PFSK-1 (cell line): Measurements from ENCODE around the gene CACNG7.

Source experiments
- FOXP2 ChIP-seq: optimal IDR thresholded peaks from 2 replicates; pipeline ENCODE3; 2011; ENCODE audit warnings: borderline replicate concordance, control low read depth, inconsistent platforms; ENCODE audit not compliant: insufficient read depth; ENCODE audit errors: extremely low read length, extremely low read depth
- POLR2AphosphoS5 ChIP-seq: IDR thresholded peaks from 2 replicates; pipeline ENCODE4 v1.6.1; 2012; ENCODE audit warnings: low read depth, mild to moderate bottlenecking, control low read depth, low read length, moderate library complexity
- SIN3A ChIP-seq: IDR thresholded peaks from 2 replicates; pipeline ENCODE4 v1.6.1; 2012; ENCODE audit warnings: mild to moderate bottlenecking, low read length, moderate library complexity, borderline replicate concordance; ENCODE audit not compliant: insufficient read depth
- TAF1 ChIP-seq: IDR thresholded peaks from 2 replicates; pipeline ENCODE4 v1.6.1; 2012; ENCODE audit warnings: low read length, control low read depth, borderline replicate concordance; ENCODE audit not compliant: insufficient read depth
- TF ChIP-seq, protein P1 (sequence below), 2 experiments: IDR thresholded peaks; 2 replicates each; pipeline versions ENCODE4 v1.6.1 to v1.8.0; 2011 to 2012; ENCODE audit warnings: low read depth in 2 of 2, low read length in 2 of 2, control low read depth in 1 of 2, inconsistent platforms in 1 of 2, mild to moderate bottlenecking in 1 of 2, moderate library complexity in 1 of 2; ENCODE audit not compliant: insufficient read depth in 1 of 2

The CACNG7 gene

DNA sequence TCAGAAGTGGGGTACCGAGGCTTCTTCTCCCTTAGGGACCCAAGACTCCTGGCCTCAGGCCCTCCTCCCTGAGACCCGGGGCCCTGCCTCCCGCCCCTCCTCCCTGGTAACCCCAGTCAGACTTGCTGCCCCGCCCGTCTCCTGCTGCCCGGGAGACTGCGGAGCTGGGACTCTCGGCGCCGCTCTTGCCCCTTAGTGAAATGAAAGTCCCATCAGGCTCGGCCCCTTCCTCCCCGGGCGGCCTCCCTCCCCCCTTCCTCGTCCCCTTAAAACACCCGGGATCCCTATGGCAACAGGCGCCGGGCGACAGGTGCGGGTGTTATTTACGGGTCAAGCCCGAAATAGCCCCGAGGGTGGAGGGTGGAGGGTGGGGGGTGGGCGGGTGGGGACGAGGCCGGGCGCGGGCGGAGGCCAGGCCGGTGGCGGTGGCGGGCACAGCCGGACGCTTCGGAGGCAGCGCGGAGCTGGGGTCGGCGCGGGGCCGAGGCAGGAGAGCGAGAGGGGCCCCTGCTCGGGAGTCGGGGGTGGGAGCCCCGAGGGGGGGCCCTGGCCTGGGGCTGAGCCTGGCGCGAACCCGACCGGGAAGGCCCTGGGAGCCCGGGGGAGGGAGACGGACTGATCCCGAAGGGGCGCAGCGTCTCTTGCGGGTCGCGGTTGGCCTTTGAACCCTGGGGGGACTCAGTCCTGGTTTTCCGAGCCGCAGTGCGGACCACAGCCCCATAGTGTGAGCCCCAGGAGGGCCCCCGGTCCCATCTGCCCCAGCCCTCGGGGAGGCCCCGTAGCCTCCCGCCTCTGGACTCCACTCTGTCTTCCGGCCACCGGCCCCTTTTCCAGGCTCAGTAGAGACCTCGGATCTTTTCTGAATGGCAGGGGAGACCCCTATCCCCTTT lies 82.4 kb downstream of the CACNG7 start, which contains the start of gene CACNG6:
Gene CACNG6, plus strand, starts transcription at position 414 of the 890 bp plus-strand sequence. CDS start 1,241 bp downstream, outside the sequence.
- TF ChIP-seq TAF1, result no peak
- TF ChIP-seq, protein P1, sequence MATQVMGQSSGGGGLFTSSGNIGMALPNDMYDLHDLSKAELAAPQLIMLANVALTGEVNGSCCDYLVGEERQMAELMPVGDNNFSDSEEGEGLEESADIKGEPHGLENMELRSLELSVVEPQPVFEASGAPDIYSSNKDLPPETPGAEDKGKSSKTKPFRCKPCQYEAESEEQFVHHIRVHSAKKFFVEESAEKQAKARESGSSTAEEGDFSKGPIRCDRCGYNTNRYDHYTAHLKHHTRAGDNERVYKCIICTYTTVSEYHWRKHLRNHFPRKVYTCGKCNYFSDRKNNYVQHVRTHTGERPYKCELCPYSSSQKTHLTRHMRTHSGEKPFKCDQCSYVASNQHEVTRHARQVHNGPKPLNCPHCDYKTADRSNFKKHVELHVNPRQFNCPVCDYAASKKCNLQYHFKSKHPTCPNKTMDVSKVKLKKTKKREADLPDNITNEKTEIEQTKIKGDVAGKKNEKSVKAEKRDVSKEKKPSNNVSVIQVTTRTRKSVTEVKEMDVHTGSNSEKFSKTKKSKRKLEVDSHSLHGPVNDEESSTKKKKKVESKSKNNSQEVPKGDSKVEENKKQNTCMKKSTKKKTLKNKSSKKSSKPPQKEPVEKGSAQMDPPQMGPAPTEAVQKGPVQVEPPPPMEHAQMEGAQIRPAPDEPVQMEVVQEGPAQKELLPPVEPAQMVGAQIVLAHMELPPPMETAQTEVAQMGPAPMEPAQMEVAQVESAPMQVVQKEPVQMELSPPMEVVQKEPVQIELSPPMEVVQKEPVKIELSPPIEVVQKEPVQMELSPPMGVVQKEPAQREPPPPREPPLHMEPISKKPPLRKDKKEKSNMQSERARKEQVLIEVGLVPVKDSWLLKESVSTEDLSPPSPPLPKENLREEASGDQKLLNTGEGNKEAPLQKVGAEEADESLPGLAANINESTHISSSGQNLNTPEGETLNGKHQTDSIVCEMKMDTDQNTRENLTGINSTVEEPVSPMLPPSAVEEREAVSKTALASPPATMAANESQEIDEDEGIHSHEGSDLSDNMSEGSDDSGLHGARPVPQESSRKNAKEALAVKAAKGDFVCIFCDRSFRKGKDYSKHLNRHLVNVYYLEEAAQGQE (IDR thresholded peaks at IDR 0.05; ENCODE audit: insufficient read depth in 1 of 2, low read depth in 2 of 2, low read length in 2 of 2), result no peak
- TF ChIP-seq SIN3A, result no peak
- TF ChIP-seq POLR2AphosphoS5, result no peak
- TF ChIP-seq FOXP2, result no peak

DNA sequence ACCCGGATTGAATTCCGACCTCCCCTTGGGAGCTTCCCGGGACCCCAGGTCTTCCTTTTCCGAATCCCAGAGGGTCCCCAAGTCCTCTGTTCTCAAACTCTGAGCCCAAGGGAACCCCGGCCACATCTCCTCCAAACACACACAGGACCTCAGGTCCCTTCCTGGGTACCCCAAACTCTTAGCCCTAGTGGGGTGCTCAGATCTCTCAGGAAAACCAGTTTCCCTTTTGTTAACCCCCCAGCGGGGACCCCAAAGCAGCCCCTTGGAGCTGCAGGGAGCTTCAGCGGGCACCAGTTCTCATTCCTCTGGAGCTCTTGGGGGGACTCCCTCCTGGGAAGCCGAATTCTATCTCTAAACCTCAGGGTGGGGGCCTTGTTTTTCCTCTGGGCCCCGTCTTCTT lies 83.1 kb downstream of the CACNG7 start:
- TF ChIP-seq, protein P1 (IDR thresholded peaks at IDR 0.05; ENCODE audit: insufficient read depth in 1 of 2, low read depth in 2 of 2, low read length in 2 of 2), result no peak
- TF ChIP-seq TAF1 (no peak), POLR2AphosphoS5 (no peak), FOXP2 (no peak), SIN3A (no peak)

DNA sequence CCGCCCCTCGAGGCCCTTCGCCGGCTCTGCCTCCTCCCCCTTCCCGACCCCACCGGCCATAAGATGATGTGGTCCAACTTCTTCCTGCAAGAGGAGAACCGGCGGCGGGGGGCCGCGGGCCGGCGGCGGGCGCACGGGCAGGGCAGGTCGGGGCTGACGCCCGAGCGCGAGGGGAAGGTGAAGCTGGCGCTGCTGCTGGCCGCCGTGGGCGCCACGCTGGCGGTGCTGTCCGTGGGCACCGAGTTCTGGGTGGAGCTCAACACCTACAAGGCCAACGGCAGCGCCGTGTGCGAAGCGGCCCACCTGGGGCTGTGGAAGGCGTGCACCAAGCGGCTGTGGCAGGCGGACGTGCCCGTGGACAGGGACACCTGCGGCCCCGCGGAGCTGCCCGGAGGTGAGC lies 83.7 kb downstream of the CACNG7 start:
- TF ChIP-seq POLR2AphosphoS5 (no peak), FOXP2 (no peak), SIN3A (no peak)
- TF ChIP-seq, protein P1 (IDR thresholded peaks at IDR 0.05; ENCODE audit: insufficient read depth in 1 of 2, low read depth in 2 of 2, low read length in 2 of 2), result no peak

DNA sequence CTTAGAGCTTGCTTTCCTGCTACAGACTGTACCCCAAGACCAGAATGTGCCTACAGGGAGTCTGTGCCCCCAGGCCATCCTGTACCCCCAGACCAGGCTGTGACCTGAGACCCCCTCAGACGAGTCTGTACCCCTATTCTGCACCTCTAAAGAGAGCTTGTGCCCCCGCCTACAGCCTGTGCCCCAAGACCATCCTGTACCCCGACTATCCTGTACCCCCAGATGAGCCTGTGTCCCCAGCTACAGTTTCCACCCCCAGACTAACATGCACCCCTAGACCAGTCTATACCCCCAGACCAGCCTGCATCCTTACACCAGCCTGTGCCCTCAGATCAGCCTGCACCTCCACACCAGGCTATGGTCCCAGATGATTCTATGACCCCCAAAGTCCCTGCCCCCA lies 84.4 kb downstream of the CACNG7 start:
- TF ChIP-seq, protein P1 (IDR thresholded peaks at IDR 0.05; ENCODE audit: insufficient read depth in 1 of 2, low read depth in 2 of 2, low read length in 2 of 2), result no peak
- no peak for TF ChIP-seq POLR2AphosphoS5
- TF ChIP-seq FOXP2, result no peak
- TF ChIP-seq SIN3A, result no peak
- no peak for TF ChIP-seq TAF1
